ENCODE measurements around the gene TMEM109. TPM values are rescaled to one million over a fixed set of nuclear protein-coding genes. Genes with fewer than 3 reads are reported as not detected.

TMEM109 gene
- total RNA-seq, 1 experiment from 2014 or later, result 78.1 TPM

DNA sequence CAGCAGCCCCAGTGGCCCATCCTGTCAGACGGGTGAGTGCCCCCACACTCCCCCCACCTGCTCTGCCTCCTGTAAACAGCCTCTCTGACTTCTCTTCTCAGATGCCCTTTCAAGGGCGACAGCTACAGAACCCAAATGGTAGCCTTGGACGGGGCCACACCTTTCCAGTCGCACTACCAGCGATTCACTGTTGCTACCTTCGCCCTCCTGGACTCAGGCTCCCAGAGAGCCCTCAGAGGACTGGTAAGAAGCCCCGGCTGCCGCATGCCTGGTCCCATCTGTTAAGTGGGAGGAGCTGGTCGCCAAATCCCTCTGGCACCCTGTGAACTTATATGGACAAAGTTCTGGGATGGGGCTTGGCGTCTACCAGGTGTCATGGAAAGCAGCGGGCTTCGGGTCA is 40.4 kb upstream of the TMEM109 start:
- no peaks in the 10 kb centered on the region for H3K36me3 Mint-ChIP-seq (ENCODE audit: insufficient read depth, unreplicated experiment)
- intact Hi-C loops (cut with micrococcal nuclease; ENCODE audit: unreplicated experiment), result no loop called here
- H3K27me3 Mint-ChIP-seq (ENCODE audit: unreplicated experiment), result no peaks in the 10 kb centered on the region
- no TSS peak for BruUV-seq (replicated peaks)
- H3K9me3 Mint-ChIP-seq (ENCODE audit: low read depth, unreplicated experiment), result no peaks in the 10 kb centered on the region
- no peaks in the 10 kb centered on the region for H3K4me1 Mint-ChIP-seq (ENCODE audit: low read depth, unreplicated experiment)
- CTCF ChIA-PET, result no interaction called here
- no peak overlapping the region for H3K27ac Mint-ChIP-seq (ENCODE audit: unreplicated experiment)
- no peak overlapping the region for H3K4me3 Mint-ChIP-seq (ENCODE audit: low read depth, unreplicated experiment)
- TF ChIP-seq, protein P1, sequence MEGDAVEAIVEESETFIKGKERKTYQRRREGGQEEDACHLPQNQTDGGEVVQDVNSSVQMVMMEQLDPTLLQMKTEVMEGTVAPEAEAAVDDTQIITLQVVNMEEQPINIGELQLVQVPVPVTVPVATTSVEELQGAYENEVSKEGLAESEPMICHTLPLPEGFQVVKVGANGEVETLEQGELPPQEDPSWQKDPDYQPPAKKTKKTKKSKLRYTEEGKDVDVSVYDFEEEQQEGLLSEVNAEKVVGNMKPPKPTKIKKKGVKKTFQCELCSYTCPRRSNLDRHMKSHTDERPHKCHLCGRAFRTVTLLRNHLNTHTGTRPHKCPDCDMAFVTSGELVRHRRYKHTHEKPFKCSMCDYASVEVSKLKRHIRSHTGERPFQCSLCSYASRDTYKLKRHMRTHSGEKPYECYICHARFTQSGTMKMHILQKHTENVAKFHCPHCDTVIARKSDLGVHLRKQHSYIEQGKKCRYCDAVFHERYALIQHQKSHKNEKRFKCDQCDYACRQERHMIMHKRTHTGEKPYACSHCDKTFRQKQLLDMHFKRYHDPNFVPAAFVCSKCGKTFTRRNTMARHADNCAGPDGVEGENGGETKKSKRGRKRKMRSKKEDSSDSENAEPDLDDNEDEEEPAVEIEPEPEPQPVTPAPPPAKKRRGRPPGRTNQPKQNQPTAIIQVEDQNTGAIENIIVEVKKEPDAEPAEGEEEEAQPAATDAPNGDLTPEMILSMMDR (IDR thresholded peaks at IDR 0.05; ENCODE audit: unreplicated experiment), result no peak
- DNase-seq, result no peak

DNA sequence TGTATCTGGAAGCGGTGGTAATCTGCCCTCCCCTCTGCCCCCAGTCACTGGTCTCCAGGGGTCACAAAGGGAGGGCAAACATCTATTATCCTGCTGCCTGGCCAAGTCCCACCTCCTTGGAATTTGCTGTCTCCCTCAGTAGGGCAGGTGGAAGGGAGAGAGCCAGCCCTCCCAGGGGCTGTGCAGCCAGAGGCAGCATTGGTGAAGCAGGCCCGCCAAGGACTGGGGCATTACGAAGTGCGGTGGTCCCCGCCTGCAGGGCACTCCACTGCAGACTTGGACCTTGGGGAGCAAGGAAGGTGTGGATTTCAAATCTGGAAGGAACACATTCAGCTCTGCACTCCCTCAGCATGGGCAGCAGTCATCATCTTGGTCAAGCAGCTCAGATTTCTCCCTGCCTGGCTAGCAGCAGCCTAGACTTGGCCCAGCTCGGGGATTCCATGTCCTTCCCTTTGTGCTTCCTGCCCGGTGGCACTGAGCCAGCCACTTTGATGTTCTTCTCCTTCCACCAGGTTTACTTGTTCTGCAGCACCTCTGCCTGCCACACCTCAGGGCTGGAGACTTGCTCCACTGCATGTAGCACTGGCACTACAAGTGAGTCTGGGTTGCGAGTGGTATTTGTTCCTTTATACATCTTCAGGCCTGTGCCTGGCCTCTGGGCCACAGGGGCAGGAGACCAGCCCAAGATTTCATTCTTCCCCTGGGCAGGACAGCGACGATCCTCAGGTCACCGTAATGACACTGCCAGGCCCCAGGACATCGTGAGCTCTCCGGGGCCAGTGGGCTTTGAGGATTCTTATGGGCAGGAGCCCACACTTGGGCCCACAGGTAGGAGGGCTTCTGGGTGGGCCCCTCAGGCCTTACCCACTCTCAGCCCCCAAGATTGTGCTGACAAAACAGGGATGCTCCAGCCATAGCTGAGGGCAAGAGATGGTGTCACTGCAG is 39.3 kb upstream of the TMEM109 start:
- Mint-ChIP-seq H3K4me3 (ENCODE audit: low read depth, unreplicated experiment) (no peak overlapping the region), H3K27ac (ENCODE audit: unreplicated experiment) (no peak overlapping the region), H3K4me1 (ENCODE audit: low read depth, unreplicated experiment) (no peaks in the 10 kb centered on the region), H3K27me3 (ENCODE audit: unreplicated experiment) (no peaks in the 10 kb centered on the region), H3K36me3 (ENCODE audit: insufficient read depth, unreplicated experiment) (no peaks in the 10 kb centered on the region), H3K9me3 (ENCODE audit: low read depth, unreplicated experiment) (no peaks in the 10 kb centered on the region)
- CTCF ChIA-PET, result no interaction called here
- TF ChIP-seq, protein P1 (IDR thresholded peaks at IDR 0.05; ENCODE audit: unreplicated experiment), result no peak
- BruUV-seq (replicated peaks), result no TSS peak
- no peak for DNase-seq
- intact Hi-C loops (cut with micrococcal nuclease; ENCODE audit: unreplicated experiment), result no loop called here

DNA sequence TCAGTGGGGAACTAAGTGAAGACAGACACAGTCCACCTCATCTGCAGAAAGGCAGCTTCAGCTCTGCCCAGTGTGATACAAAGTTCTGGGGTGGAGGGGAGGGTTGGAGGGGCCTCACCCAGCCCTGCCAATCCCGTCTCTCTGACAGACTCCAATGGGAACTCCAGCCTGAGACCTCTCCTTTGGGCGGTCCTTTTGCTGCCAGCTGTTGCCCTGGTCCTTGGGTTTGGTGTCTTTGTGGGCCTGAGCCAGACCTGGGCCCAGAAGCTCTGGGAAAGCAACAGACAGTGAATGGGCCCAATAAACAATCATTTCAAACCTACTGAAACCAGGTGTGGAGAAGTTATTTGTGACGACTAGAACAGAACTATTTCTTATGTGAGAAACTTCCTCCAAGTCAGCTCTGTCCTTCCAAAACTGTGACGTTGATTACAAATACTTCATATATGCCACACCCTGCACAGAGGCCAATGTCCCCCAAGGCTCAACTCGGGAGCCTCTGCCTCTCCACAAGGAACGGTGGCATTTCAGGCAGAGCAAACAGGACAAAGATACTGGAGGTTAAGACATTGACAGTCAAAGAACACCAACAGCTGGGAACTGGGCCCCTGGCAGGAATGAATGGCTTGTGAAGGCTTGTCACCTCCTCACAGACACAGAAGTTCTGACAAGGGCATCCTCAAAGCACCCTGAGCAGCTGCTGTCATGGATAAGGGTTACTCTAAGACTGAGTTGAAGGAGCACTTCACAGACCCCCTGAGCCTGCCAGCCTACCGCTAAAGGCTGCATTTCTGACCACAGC is 38.4 kb upstream of the TMEM109 start:
- intact Hi-C loops (cut with micrococcal nuclease; ENCODE audit: unreplicated experiment), result no loop called here
- no peak overlapping the region for H3K4me3 Mint-ChIP-seq (ENCODE audit: low read depth, unreplicated experiment)
- H3K9me3 Mint-ChIP-seq (ENCODE audit: low read depth, unreplicated experiment), result no peaks in the 10 kb centered on the region
- no peaks in the 10 kb centered on the region for H3K27me3 Mint-ChIP-seq (ENCODE audit: unreplicated experiment)
- BruUV-seq (replicated peaks), result no TSS peak
- CTCF ChIA-PET, result no interaction called here
- TF ChIP-seq, protein P1 (IDR thresholded peaks at IDR 0.05; ENCODE audit: unreplicated experiment), result no peak
- no peaks in the 10 kb centered on the region for H3K36me3 Mint-ChIP-seq (ENCODE audit: insufficient read depth, unreplicated experiment)
- no peaks in the 10 kb centered on the region for H3K4me1 Mint-ChIP-seq (ENCODE audit: low read depth, unreplicated experiment)
- H3K27ac Mint-ChIP-seq (ENCODE audit: unreplicated experiment), result no peak overlapping the region
- no peak for DNase-seq

DNA sequence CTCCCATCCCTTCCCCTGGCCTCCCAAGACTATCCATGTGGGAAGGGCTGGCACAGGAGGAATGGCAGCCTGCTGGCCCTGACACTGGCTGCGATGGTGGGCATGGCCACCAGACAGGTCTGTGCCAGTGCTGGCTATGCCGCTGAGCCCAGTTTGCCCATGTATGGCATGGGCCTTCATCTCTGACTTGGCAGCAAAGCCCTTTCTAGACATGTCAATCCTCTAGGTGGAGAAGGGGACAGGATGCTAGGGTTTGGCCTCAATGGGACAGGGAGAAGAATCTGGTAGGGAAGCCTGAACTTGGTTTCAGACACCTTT is 37.8 kb upstream of the TMEM109 start:
- Mint-ChIP-seq H3K27ac (ENCODE audit: unreplicated experiment) (no peak overlapping the region), H3K4me3 (ENCODE audit: low read depth, unreplicated experiment) (no peak overlapping the region), H3K9me3 (ENCODE audit: low read depth, unreplicated experiment) (no peaks in the 10 kb centered on the region), H3K27me3 (ENCODE audit: unreplicated experiment) (no peaks in the 10 kb centered on the region), H3K4me1 (ENCODE audit: low read depth, unreplicated experiment) (no peaks in the 10 kb centered on the region), H3K36me3 (ENCODE audit: insufficient read depth, unreplicated experiment) (no peaks in the 10 kb centered on the region)
- intact Hi-C loops (cut with micrococcal nuclease; ENCODE audit: unreplicated experiment), result no loop called here
- DNase-seq, result no peak
- BruUV-seq (replicated peaks), result no TSS peak
- TF ChIP-seq, protein P1 (IDR thresholded peaks at IDR 0.05; ENCODE audit: unreplicated experiment), result no peak
- CTCF ChIA-PET, result no interaction called here

Data from Calu3 (cell line).